HG02885 (cell line): ENCODE data around the gene NANP.

Experiments
- ATAC-seq: cut with Tn5 transposase; IDR thresholded peaks from one replicate; pipeline ENCODE4 v1.9.1; 2021; ENCODE audit warnings: mild to moderate bottlenecking; ENCODE audit not compliant: unreplicated experiment, poor library complexity

NANP gene

GRCh38 chr20:25573288-25574251 lies 50.2 kb downstream of the NANP start:
- no peak for ATAC-seq

- no peak for ATAC-seq
These were observed 52.0 kb downstream of the NANP start for GRCh38 chr20:25571817-25572216.

GRCh38 chr20:25571240-25571639 lies 52.6 kb downstream of the NANP start:
- ATAC-seq: no peak

- ATAC-seq: no peak
These were observed 53.7 kb downstream of the NANP start for GRCh38 chr20:25570148-25570530.

GRCh38 chr20:25567286-25567685 lies 56.5 kb downstream of the NANP start:
- no peak for ATAC-seq

GRCh38 chr20:25566821-25567220 lies 57.0 kb downstream of the NANP start:
- ATAC-seq: no peak

- no peak for ATAC-seq
These were observed 58.1 kb downstream of the NANP start for GRCh38 chr20:25565578-25566157.

GRCh38 chr20:25563876-25564275 lies 59.9 kb downstream of the NANP start:
- no peak for ATAC-seq

- no peak for ATAC-seq
These were observed 60.5 kb downstream of the NANP start for GRCh38 chr20:25563362-25563761.
